Activated CD8-positive, alpha-beta memory T cell treated with anti-CD3 and anti-CD28 coated beads, Interleukin-2, amount 50 U/mL, for 24 hours (primary cell): ENCODE data around the gene AGTPBP1.
"Not testable (repeated sequence)": the region's sequence is repeated elsewhere in the genome, so short reads cannot be mapped to it uniquely, and the experiment has no call there.

ENCODE experiments used
- DNase-seq: peaks from one replicate; pipeline ENCODE4 v3.0.0-alpha.2; 2020; ENCODE audit errors: extremely low read depth

The AGTPBP1 gene, protein sequence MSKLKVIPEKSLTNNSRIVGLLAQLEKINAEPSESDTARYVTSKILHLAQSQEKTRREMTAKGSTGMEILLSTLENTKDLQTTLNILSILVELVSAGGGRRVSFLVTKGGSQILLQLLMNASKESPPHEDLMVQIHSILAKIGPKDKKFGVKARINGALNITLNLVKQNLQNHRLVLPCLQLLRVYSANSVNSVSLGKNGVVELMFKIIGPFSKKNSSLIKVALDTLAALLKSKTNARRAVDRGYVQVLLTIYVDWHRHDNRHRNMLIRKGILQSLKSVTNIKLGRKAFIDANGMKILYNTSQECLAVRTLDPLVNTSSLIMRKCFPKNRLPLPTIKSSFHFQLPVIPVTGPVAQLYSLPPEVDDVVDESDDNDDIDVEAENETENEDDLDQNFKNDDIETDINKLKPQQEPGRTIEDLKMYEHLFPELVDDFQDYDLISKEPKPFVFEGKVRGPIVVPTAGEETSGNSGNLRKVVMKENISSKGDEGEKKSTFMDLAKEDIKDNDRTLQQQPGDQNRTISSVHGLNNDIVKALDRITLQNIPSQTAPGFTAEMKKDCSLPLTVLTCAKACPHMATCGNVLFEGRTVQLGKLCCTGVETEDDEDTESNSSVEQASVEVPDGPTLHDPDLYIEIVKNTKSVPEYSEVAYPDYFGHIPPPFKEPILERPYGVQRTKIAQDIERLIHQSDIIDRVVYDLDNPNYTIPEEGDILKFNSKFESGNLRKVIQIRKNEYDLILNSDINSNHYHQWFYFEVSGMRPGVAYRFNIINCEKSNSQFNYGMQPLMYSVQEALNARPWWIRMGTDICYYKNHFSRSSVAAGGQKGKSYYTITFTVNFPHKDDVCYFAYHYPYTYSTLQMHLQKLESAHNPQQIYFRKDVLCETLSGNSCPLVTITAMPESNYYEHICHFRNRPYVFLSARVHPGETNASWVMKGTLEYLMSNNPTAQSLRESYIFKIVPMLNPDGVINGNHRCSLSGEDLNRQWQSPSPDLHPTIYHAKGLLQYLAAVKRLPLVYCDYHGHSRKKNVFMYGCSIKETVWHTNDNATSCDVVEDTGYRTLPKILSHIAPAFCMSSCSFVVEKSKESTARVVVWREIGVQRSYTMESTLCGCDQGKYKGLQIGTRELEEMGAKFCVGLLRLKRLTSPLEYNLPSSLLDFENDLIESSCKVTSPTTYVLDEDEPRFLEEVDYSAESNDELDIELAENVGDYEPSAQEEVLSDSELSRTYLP

DNA sequence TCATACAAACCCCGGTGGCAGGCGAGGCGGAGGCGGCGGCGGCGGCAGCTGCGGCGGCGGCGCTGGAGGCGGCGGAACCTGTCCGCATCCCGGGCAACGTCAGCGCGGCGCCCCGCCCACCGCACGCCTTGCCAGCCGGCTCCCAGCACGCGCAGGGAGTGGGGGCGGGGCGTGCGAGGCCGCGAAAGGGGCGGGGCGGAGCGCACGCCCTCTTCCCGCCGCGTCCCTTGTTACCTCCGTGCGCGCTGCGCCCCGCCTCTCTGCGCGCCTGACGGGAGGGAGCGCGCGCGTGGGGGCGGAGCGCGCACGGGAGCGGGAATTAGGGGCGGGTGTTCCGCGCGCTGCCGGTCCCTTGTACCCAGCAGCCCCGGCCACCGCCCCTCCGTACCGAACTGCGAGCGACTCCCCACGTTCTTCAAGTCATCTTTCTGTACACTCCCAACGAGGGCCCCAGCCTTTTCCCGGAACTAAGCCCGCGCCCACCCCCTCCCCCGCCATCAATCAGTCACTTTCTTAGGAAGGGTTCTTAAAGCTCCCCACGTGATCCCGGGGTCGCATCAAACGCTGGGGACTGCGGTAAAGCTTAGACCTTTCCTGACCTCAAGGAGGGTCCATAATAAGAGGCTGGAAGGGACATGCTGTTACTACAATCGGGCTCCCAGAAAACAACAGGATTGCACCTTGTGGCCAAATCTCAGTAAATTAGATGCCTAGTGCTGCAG, at the start of gene AGTPBP1:
AGTPBP1 (minus strand) TSS at position 80 of the 722 bp plus-strand sequence. CDS start 29,421 bp downstream, outside the sequence.
- DNase-seq, result peak; percentile 89

DNA sequence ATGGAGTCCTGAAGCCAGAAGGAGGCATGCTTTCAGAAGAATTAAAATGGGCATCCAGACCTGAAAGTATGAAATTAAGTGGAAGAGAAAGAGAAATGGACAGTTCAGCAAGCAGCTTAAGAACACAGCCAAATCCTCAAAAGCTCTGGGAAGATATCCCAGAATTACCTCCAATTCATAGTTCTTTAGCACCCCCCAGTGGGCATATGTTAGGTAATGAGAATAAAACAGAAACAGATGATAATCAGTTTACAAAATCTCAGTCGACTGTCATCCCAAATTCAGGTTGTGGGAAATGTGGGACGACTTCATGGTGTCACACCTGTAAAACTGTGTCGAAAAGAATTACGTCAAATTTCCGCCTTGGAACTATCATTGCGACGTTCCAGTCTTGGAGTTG, 44.4 kb upstream of the AGTPBP1 start:
- DNase-seq, result not testable (repeated sequence)

DNA sequence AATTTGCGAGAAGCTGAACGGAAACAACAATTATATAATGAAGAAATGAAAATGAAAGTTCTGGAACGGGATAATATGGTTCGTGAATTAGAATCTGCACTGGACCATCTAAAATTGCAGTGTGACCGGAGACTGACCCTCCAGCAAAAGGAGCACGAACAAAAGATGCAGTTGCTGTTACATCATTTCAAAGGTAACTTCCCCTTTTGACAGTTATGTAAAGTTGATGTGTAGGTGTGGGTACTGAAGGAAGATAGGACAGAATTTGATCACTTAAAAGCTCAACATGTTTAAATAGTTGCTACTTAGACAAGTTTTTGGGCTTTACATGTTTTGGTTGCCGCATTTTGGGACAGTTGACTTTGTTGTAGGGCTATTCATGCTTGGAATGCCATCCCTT, 32.1 kb upstream of the AGTPBP1 start:
- not testable (repeated sequence) for DNase-seq

DNA sequence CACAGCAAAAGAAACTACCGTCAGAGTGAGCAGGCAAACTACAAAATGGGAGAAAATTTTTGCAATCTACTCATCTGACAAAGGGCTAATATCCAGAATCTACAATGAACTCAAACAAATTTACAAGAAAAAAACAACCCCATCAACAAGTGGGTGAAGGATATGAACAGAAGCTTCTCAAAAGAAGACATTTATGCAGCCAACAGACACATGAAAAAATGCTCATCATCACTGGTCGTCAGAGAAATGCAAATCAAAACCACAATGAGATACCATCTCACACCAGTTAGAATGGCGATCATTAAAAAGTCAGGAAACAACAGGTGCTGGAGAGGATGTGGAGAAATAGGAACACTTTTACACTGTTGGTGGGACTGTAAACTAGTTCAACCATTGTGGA, 20.0 kb upstream of the AGTPBP1 start:
- DNase-seq, result not testable (repeated sequence)

DNA sequence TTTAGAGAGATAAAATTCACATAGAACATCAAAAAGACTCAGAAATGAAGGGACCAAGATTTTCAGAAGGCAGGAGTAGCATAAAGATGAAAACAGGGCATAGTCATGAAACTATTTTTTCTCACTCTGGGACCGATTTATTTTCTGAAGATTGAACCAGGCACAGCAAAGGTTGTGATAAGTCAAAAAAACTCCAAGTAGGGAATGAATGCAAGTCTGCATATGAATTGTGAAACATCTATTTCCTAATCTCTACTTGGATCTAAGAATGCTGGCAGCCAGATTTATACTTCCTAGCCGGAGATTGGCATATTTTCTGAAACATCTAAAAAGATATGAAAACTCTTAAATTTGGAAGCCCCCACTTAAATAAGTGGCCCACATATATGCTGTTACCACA, 16.0 kb upstream of the AGTPBP1 start:
- DNase-seq, result not testable (repeated sequence)

DNA sequence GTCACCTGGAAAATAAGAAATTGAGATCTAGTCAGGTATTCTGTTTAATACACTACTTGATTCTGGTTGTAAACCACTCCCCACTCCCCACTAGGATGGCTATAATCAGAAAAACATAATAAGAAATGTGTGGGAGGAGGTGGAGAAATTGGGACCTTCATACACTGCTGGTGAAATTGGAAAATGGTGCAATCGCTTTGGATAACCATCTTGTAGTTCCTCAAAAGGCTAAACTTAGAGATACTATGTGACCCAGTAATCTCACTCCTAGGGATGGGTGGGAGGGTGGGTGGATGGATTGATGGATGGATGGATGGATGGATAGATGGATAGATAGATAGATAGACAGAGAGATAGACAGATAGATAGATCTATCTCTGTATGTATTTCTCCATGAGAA, 14.5 kb upstream of the AGTPBP1 start:
- not testable (repeated sequence) for DNase-seq

DNA sequence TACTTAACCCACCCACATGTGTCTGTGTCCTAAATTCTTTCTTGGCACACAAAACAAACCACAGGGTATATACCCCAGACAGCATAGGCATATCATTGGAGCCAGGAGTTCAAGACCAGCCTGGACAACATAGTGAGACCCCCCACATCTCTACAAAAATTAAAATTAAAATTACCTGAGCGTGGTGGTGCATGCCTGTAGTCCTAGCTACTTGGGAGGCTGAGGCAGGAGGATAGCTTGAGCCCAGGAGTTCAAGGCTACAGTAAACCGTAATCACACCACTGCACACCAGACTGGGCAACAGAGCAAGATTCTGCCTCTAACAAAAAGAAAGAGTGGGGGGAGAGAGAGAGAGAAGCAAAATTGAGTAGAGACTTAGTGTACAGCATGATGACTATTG, 4.6 kb upstream of the AGTPBP1 start:
- DNase-seq, result no peak

DNA sequence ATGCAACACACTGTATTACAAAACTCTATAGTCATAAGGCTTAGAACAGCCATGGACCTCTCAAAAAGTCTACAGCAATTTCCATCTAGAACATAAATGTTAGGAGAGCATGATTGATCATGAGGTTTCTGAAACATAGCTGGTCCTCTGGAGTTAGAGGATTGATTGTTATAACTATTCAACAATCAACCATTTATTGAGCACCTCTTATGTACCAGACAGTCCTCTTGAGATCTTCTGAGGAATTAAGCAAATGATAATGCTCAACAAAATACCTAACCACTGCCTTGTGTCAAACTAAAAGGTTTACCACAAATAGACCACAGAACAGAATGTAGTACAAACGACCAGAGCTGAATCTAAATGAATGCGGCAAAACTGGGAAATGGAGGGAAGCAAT, 3.4 kb upstream of the AGTPBP1 start:
- DNase-seq, result no peak

DNA sequence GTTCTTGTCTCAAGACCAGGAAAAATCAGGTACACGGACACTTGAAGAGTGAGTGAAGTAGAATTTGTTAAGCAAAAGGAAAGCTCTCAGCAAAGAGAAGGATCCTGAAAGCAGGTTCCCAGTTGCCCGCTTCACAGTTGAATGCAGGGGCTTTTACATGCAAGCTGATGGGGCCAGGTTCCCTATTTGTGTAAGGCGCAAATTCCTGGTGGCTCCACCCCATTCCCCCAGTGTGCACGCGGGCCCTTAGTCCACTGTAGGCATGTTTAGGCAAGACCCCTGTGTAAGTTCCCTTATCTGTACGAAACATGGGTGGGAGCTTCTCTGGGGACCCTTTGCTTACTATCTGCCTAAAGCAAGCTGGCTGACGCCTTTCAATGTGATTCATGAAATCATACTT, 2.7 kb upstream of the AGTPBP1 start:
- DNase-seq, result no peak

DNA sequence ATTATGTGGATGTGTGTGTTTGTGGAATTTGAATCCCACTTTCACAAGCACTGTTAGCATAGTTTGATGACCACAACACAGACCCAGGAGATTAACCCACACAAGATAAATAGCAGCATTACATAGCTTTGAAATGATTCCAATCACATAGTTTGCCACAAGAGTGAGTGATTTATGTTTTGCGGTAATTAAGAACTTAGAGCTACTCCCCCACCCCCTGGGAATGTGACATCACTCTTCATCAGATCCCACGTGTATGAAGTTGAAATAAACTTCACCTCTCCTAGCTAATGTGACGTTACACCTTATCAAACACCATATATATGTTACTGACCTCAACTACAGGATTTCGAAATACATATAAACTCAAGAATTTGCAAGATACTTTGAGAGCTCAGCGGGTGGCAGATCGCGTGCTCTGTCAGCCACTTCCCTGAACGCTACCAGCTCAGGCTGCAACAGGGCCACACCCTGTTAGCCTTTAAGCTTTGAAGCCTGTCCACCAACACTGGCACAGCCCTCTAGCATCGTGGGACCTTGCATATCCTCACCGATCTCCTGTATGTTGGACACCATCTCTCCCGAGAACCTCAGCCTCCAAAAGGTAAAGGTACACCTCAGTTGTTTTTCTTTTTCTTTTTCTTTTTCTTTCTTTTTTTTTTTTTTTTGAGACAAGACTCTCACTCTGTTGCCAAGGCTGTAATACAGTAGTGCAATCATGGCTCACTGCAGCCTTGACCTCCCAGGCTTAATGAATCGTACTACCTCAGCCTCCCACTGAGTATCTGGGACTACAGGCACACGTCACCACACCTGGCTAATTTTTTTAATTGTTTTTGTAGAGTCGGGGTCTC, 1.7 kb upstream of the AGTPBP1 start:
- no peak for DNase-seq

DNA sequence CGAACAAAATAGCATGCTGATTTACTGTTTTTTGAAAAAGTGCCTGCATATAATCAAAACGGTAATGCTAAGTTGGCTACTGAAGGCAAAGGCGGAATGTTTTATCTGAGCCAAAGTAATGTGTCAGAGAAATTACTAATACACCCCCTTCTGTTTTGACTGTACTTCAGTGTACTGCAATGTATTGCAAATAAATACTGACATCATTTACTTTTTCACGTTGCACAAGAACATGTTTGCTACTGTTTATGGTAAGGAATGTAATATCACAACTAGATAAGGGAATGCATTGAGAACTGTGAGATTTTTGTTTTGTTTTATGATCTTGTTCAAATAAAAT, 813 bp upstream of the AGTPBP1 start:
- no peak for DNase-seq

DNA sequence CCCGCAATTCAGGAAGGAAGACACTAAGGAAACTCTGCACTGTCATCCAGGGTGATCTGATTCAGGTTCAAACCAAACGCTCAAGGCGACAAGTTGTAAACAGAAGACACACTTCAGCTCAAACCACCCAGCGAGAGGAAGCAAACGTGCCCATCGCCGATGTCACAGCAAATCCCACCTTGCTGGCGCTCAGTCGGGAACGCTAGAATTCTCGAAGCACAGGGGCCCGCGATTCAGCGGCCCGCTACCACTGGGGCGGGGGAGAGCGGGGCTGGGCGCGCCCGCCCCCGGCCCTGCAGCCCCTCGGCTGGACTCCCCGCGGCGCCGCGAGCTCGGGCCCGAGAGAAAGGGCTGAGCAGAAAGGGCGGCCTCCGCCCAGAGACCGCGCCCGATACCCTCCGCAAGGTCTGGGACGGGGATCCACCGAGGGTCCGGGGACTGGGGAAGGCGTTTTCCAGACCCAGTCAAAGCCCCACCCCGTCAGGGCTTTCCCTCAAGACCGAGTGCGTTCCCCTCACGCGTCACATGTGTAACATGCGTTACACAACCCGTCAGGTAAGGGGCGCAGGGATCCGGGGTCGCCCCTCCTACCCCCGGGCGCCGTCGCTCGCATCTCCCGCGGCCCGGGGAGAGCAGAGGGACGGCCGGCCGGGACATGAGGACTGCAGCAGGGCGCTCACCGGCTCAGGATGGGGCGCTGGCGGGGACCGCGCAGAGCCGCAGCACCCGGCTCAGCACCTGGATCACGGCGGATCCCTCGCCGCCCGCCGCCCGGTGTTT, 469 bp downstream of the AGTPBP1 start:
- no peak for DNase-seq

DNA sequence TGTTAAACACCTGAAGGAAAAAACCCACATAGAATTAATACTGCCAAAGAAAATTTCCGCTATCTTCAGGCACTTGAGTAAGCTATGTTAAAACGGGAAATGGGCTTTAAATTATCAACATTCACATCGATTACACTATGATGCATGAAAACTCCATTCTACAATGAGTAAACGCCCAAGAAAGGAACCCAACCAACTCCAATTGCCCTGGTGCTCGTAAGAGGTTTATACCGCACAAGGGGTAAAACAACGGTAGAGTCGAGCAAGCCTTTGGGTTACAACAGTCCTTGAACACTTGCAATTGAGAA, 1.0 kb downstream of the AGTPBP1 start:
- DNase-seq, result no peak

DNA sequence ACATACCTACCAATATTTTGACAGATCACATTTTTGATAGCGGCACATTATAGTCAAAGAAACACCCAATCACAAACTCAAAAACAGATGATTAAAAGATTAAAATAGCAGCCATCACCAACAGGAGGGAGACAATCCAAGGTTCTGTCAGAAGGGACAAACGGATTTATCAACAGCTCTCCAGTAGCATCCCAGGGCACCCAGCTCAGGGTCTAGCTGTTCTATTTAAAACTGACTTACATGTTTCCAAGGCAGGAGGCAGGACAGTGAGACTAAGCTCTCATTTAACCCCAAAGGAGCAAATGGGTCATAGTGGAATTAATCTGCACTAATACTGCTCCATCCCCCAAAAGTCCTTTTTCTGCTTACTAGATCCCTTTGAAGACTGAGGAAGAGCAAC, 3.2 kb downstream of the AGTPBP1 start:
- no peak for DNase-seq

DNA sequence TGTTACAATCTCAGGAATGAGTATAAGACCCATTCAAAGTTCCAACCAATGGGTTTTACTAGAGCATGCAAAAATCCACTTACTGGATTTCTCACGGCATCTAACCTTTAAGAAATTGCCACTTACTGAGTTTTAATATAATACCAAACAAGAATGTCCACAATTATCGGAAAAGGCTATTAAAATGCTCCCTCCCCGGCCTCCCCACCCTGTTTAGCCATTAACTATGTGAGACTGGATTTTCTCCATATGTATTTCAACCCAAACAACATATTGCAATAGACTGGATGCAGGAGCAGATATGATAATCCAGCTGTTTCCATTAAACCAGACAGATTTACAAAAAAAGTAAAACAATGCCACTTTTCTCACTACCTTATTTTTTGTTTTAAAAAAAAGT, 4.1 kb downstream of the AGTPBP1 start:
- DNase-seq, result no peak

DNA sequence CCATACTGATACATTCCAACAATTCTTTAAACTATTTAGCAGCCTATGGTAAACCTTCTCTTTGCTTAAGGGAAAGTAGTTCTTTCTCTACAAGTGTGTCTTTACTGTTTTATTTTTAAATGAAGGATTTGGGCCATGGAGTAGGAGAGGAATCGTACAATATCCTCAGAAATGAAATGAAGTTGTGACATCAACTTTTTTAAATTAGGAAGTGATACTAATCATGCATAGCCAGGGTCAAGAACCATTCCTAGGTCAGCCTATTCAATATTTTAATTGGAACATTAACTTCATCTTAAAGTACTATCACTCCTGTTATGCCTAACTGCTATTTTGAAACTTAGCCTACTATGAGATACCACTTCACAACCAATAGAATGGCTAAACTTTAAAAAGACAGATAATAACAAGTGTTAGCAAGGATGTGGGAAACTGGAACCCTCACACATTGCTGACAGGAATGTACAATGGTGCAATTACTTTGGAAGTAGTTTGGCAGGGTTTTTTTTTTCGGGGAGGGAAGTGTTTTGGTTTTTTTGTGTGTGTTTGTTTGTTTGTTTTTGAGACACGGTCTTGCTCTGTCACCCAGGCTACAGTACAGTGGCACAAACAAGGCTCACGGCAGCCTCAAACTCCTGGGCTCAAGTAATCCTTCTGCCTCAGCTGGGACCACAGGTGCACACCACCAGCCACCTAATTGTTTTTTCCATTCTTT, 10.7 kb downstream of the AGTPBP1 start:
- DNase-seq, result no peak

DNA sequence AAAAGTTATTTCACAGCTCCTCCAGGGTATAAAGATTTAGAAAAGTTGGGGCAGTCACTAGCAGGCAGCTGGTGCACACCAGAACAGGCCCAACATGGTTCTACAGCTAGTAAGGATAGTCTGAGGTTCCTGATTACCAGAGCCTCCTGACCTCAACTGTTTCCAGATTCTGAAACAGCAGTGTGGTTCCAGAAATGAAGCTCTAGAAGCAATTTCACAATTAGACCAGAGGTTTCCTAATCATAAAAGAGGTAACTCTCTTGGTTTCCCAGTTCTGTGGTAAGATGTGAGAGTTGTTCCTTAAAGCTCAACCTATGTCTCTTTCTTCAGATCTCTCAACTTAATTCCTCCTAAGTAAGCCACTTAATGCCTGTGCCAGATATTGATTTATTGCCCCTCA, 11.9 kb downstream of the AGTPBP1 start:
- no peak for DNase-seq

DNA sequence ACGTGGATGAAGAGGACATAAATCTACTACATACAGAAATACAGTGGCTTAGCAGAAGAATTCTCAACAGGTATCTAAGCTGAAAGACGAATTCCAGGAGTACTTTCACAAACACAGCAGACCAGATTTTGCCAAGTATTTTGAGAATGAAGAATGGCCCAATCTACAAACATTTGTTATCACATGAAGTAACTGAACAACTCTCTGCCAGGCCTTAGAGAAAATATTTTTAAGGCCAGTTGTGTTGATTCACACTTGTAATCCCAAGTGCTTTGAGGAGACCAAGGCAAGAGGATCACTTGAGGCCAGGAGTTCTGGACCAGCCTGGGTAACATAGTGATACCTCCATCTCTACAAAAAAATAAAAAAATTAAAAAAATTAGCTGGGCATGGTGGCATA, 14.3 kb downstream of the AGTPBP1 start:
- DNase-seq, result no peak

DNA sequence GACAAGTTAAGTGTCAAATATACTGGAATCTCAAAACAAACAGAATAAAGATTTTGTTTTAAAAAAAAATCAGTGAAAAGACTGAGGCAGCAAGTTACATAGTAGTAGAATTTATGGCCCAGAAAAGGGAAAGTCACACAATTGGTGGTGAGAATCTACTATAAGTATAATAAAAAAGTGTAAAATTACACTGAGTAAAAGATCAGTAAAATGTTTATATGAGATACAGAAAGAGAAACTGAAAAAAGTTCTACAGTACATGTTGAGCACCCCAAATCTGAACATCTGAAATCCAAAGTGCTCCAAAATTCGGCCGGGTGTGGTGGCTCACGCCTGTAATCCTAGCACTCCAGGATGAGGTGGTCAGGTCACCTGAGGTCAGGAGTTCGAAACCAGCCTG, 15.0 kb downstream of the AGTPBP1 start:
- no peak for DNase-seq
